A673 (cell line): ENCODE data around the gene CBLB. TPM values are rescaled to one million over a fixed set of nuclear protein-coding genes. Genes with fewer than 3 reads are reported as not detected.

Experiments
- BruUV-seq: library from RNA; stranded (reverse); fragments of 400-500 nt; replicated peaks from 2 replicates; lab custom pipeline; 2021; lab: Mats Ljungman, UMichigan
- CTCF ChIA-PET: fragments of 300-600 bp; sonication (Branson Sonifier 250); formaldehyde crosslinking; loops from one replicate; lab custom pipeline; 2022; ENCODE audit warnings: antibody characterized with exemption; lab: Charles Lee
- POLR2A ChIA-PET: fragments of 300-600 bp; sonication (Branson Sonifier 250); formaldehyde crosslinking; loops from one replicate; lab custom pipeline; 2022; ENCODE audit warnings: antibody characterized with exemption; ENCODE audit not compliant: low non-redundant PET; lab: Charles Lee
- DNase-seq: peaks from one replicate; pipeline ENCODE4 v3.0.0-alpha.2; 2015; ENCODE audit warnings: low spot score
- H3K27ac ChIP-seq: fragments of 200-600 bp; sonication (generic); 2 replicates; pipeline ENCODE4 v1.5.1; 2016; ENCODE audit warnings: mixed run types, low read depth, mild to moderate bottlenecking, mixed read lengths, antibody characterized with exemption, low read length; ENCODE audit not compliant: poor library complexity, severe bottlenecking
- H3K27me3 ChIP-seq: fragments of 200-600 bp; sonication (generic); replicated peaks from 2 replicates; pipeline ENCODE4 v1.6.1; 2017; ENCODE audit warnings: mixed run types, low read depth, mild to moderate bottlenecking, mixed read lengths, antibody characterized with exemption, low read length; ENCODE audit not compliant: insufficient read depth, poor library complexity
- H3K36me3 ChIP-seq: fragments of 200-600 bp; sonication (generic); 2 replicates; pipeline ENCODE4 v1.6.1; 2016; ENCODE audit warnings: mixed run types, mild to moderate bottlenecking, mixed read lengths, antibody characterized with exemption, low read length; ENCODE audit not compliant: insufficient read depth, poor library complexity, severe bottlenecking
- H3K4me1 ChIP-seq: fragments of 200-600 bp; sonication (generic); 2 replicates; pipeline ENCODE4 v1.6.1; 2017; ENCODE audit warnings: mixed run types, mild to moderate bottlenecking, mixed read lengths, antibody characterized with exemption, low read length; ENCODE audit not compliant: insufficient read depth, poor library complexity, severe bottlenecking
- H3K4me3 ChIP-seq: fragments of 200-600 bp; sonication (generic); 2 replicates; pipeline ENCODE4 v1.5.1; 2016; ENCODE audit warnings: low read depth, mixed run types, mild to moderate bottlenecking, mixed read lengths, low read length; ENCODE audit not compliant: poor library complexity, severe bottlenecking
- H3K9me3 ChIP-seq: fragments of 200-600 bp; sonication (generic); 2 replicates; pipeline ENCODE4 v1.6.1; 2016; ENCODE audit warnings: mixed run types, low read depth, mild to moderate bottlenecking, mixed read lengths, antibody characterized with exemption, low read length; ENCODE audit not compliant: poor library complexity, severe bottlenecking
- CTCF ChIP-seq: fragments of 300-800, 200-600 bp; sonication (generic); conservative IDR thresholded peaks from 2 replicates; pipeline ENCODE4 v1.5.1; 2017; ENCODE audit warnings: low read depth, mild to moderate bottlenecking, antibody characterized with exemption, low read length, moderate library complexity, mixed read lengths
- EZH2 ChIP-seq: fragments of 200-600 bp; sonication (generic); IDR thresholded peaks from 2 replicates; pipeline ENCODE4 v1.6.1; 2017; ENCODE audit warnings: borderline replicate concordance, low read depth, mild to moderate bottlenecking, mixed read lengths, antibody characterized with exemption, low read length; ENCODE audit not compliant: poor library complexity, severe bottlenecking
- intact Hi-C: fragments of 100-400 bp; cut with micrococcal nuclease; formaldehyde crosslinking; loops from one replicate; pipeline ENCODE4 v1.10.0; 2022; ENCODE audit not compliant: unreplicated experiment
- total RNA-seq: library from RNA; stranded (reverse); gene quantifications from 2 replicates; pipeline ENCODE4 v1.2.3, GENCODE V29; 2021

The CBLB gene
- total RNA-seq, 1 experiment from 2014 or later = 23.3 TPM

- Histone ChIP-seq H3K36me3 (no peaks in the 10 kb centered on the region), H3K9me3 (no peaks in the 10 kb centered on the region), H3K4me3 (no peak overlapping the region), H3K27me3 (no peaks in the 10 kb centered on the region), H3K27ac (no peak overlapping the region), H3K4me1 (peaks cover 17% of the 10 kb centered on the region)
- no TSS peak for BruUV-seq
- no peak for DNase-seq
- CTCF ChIA-PET = no interaction called here
- POLR2A ChIA-PET = no interaction called here
- intact Hi-C loops = no loop called here
- TF ChIP-seq EZH2 (no peak), CTCF (no peak)
These were observed 36.2 kb downstream of the CBLB start for GRCh38 chr3:105832644-105833043.

GRCh38 chr3:105830836-105831235 lies 38.0 kb downstream of the CBLB start:
- no peaks in the 10 kb centered on the region for H3K27me3 ChIP-seq
- H3K4me1 ChIP-seq = peaks cover 12% of the 10 kb centered on the region
- H3K4me3 ChIP-seq = no peak overlapping the region
- no peak overlapping the region for H3K27ac ChIP-seq
- H3K36me3 ChIP-seq = no peaks in the 10 kb centered on the region
- BruUV-seq = no TSS peak
- POLR2A ChIA-PET = no interaction called here
- no peak for DNase-seq
- CTCF ChIA-PET = no interaction called here
- intact Hi-C loops = no loop called here
- H3K9me3 ChIP-seq = no peaks in the 10 kb centered on the region
- TF ChIP-seq CTCF (no peak), EZH2 (no peak)

GRCh38 chr3:105829871-105830622 lies 38.8 kb downstream of the CBLB start:
- DNase-seq = no peak
- H3K27ac ChIP-seq = no peak overlapping the region
- H3K36me3 ChIP-seq = no peaks in the 10 kb centered on the region
- H3K4me3 ChIP-seq = no peak overlapping the region
- no TSS peak for BruUV-seq
- intact Hi-C loops = no loop called here
- CTCF ChIA-PET = no interaction called here
- H3K9me3 ChIP-seq = no peaks in the 10 kb centered on the region
- POLR2A ChIA-PET = no interaction called here
- no peaks in the 10 kb centered on the region for H3K27me3 ChIP-seq
- TF ChIP-seq CTCF (no peak), EZH2 (no peak)
- peaks cover 5% of the 10 kb centered on the region for H3K4me1 ChIP-seq
